Measurements from ENCODE around the gene RECQL5.

DNA sequence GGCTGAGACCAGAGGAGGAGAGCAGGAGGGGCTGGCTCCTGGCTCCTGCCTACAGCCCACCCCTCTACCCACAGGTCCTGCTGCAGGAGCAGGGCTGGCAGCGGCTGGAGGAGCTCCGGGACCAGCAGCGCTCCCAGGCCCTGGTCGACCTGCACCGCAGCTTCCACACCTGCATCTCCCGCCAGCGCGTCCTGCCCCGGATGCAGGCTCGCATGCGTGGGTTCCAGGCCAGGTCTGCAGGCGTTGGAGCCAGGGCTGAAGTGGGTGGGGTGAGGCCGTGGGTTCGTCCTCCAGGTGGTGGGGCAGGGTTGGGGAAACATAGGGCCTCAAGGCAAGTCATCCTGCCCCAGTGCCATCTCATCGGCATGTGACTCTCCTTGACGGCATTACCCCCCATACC is 61.2 kb downstream of the RECQL5 start:
- no peak for TF ChIP-seq POLR2A (IDR thresholded peaks at IDR 0.05)
- TF ChIP-seq, protein P1, sequence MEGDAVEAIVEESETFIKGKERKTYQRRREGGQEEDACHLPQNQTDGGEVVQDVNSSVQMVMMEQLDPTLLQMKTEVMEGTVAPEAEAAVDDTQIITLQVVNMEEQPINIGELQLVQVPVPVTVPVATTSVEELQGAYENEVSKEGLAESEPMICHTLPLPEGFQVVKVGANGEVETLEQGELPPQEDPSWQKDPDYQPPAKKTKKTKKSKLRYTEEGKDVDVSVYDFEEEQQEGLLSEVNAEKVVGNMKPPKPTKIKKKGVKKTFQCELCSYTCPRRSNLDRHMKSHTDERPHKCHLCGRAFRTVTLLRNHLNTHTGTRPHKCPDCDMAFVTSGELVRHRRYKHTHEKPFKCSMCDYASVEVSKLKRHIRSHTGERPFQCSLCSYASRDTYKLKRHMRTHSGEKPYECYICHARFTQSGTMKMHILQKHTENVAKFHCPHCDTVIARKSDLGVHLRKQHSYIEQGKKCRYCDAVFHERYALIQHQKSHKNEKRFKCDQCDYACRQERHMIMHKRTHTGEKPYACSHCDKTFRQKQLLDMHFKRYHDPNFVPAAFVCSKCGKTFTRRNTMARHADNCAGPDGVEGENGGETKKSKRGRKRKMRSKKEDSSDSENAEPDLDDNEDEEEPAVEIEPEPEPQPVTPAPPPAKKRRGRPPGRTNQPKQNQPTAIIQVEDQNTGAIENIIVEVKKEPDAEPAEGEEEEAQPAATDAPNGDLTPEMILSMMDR (IDR thresholded peaks at IDR 0.05): no peak
